ENCODE results near the gene EPN3. TPM values are rescaled to one million over a fixed set of nuclear protein-coding genes. Genes with fewer than 3 reads are reported as not detected.

Gene EPN3
- polyA plus RNA-seq, 1 of the 3 experiments (the other 2 are of a cell fraction): 0.05 TPM

DNA sequence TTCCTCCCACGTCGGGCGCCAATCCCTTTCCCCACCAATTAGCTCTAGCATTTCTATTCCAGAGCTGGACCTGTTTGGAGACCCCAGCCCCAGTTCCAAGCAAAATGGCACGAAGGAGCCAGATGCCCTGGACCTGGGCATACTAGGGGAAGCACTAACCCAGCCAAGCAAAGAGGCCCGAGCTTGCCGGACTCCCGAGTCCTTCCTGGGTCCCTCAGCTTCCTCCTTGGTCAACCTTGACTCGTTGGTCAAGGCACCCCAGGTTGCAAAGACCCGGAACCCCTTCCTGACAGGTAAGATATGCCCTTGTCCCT is 8.8 kb downstream of the EPN3 start:
- WGBS (ENCODE audit: low lambda C conversion rate): 80% methylated on average over 5 of the region's 9 CpGs
- Histone ChIP-seq H3F3A (replicated peaks; ENCODE audit: insufficient read depth) (peaks cover 2% of the 10 kb centered on the region), H3K4me3 (ENCODE audit: low read depth in 2 of 2, low read length in 1 of 2) (peak overlapping the region; percentile 56 to 61), H3K27me3 (ENCODE audit: insufficient read depth) (no peaks in the 10 kb centered on the region), H3K9ac (peak overlapping the region; percentile 60), H3K27ac (ENCODE audit: low read depth in 2 of 2, low read length in 1 of 2) (peak overlapping the region; percentile 34 to 78; a peak in 3 of 4 replicates), H3K36me3 (replicated peaks in 1 of 2; ENCODE audit: control insufficient read depth in 1 of 2, insufficient read depth in 2 of 2, low read length in 1 of 2) (no peaks in the 10 kb centered on the region), H2AFZ (ENCODE audit: low read depth) (peak overlapping the region; percentile 80), H3K79me2 (ENCODE audit: insufficient read depth) (peaks cover 4% of the 10 kb centered on the region; the same call in 1 of the 2 replicates), H3K4me2 (peak overlapping the region; percentile 80), H3K9me2 (no peaks in the 10 kb centered on the region), H3K9me3 (no peaks in the 10 kb centered on the region), H3K4me1 (ENCODE audit: control insufficient read depth in 1 of 2, insufficient read depth in 2 of 2, low read depth in 1 of 2, low read length in 1 of 2) (peaks cover 12 to 18% of the 10 kb centered on the region in 2 experiments; a peak in 3 of 4 replicates), H4K20me1 (ENCODE audit: insufficient read depth) (no peaks in the 10 kb centered on the region)
- CTCF ChIA-PET: interaction anchor here (0.6 to 24.2 kb wide), 17 partner anchors 10 to 431 kb away, joined by 3 to 1212 read pairs (median 7); partner anchors contain the start of genes CACNA1G, EPN3 and RSAD1
- peak; percentile 48 for DNase-seq
- POLR2A ChIA-PET: interaction anchor here (0.9 to 2.0 kb wide), 4 partner anchors 8 to 143 kb away, joined by 3 to 14 read pairs (median 4); partner anchors contain the start of gene EPN3
- TF ChIP-seq, protein P1, sequence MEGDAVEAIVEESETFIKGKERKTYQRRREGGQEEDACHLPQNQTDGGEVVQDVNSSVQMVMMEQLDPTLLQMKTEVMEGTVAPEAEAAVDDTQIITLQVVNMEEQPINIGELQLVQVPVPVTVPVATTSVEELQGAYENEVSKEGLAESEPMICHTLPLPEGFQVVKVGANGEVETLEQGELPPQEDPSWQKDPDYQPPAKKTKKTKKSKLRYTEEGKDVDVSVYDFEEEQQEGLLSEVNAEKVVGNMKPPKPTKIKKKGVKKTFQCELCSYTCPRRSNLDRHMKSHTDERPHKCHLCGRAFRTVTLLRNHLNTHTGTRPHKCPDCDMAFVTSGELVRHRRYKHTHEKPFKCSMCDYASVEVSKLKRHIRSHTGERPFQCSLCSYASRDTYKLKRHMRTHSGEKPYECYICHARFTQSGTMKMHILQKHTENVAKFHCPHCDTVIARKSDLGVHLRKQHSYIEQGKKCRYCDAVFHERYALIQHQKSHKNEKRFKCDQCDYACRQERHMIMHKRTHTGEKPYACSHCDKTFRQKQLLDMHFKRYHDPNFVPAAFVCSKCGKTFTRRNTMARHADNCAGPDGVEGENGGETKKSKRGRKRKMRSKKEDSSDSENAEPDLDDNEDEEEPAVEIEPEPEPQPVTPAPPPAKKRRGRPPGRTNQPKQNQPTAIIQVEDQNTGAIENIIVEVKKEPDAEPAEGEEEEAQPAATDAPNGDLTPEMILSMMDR (IDR thresholded peaks at IDR 0.05): no peak
- TF ChIP-seq RFX5 (IDR thresholded peaks at IDR 0.05; ENCODE audit: low read length) (no peak), EP300 (IDR thresholded peaks at IDR 0.05; ENCODE audit: borderline replicate concordance in 1 of 2, low read depth in 1 of 2, low read length in 1 of 2) (no peak), NFIC (IDR thresholded peaks at IDR 0.05; ENCODE audit: borderline replicate concordance) (no peak), EZH2phosphoT487 (IDR thresholded peaks at IDR 0.05; ENCODE audit: borderline replicate concordance, low read depth) (no peak), GABPA (IDR thresholded peaks at IDR 0.05; ENCODE audit: low read depth) (no peak), TEAD4 (IDR thresholded peaks at IDR 0.05; ENCODE audit: borderline replicate concordance, insufficient read depth) (no peak), GATA2 (CRISPR knock-in tag; IDR thresholded peaks at IDR 0.05) (no peak)
- TF ChIP-seq, protein P2, sequence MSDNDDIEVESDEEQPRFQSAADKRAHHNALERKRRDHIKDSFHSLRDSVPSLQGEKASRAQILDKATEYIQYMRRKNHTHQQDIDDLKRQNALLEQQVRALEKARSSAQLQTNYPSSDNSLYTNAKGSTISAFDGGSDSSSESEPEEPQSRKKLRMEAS (IDR thresholded peaks at IDR 0.05; ENCODE audit: low read depth): no peak
- TF ChIP-seq, protein P3, sequence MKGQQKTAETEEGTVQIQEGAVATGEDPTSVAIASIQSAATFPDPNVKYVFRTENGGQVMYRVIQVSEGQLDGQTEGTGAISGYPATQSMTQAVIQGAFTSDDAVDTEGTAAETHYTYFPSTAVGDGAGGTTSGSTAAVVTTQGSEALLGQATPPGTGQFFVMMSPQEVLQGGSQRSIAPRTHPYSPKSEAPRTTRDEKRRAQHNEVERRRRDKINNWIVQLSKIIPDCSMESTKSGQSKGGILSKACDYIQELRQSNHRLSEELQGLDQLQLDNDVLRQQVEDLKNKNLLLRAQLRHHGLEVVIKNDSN (IDR thresholded peaks at IDR 0.05; ENCODE audit: borderline replicate concordance, low read depth): no peak
- TF ChIP-seq, protein P4, sequence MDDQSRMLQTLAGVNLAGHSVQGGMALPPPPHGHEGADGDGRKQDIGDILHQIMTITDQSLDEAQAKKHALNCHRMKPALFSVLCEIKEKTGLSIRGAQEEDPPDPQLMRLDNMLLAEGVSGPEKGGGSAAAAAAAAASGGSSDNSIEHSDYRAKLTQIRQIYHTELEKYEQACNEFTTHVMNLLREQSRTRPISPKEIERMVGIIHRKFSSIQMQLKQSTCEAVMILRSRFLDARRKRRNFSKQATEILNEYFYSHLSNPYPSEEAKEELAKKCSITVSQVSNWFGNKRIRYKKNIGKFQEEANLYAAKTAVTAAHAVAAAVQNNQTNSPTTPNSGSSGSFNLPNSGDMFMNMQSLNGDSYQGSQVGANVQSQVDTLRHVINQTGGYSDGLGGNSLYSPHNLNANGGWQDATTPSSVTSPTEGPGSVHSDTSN (IDR thresholded peaks at IDR 0.05): no peak
